Raji (cell line): ENCODE data around the gene IL1RAPL1.

Source experiments
- POLR2A ChIP-seq: IDR thresholded peaks from 2 replicates; pipeline ENCODE4 v1.6.1; 2011; ENCODE audit warnings: low read depth, low read length, control low read depth; ENCODE audit not compliant: insufficient read depth

The IL1RAPL1 gene

DNA sequence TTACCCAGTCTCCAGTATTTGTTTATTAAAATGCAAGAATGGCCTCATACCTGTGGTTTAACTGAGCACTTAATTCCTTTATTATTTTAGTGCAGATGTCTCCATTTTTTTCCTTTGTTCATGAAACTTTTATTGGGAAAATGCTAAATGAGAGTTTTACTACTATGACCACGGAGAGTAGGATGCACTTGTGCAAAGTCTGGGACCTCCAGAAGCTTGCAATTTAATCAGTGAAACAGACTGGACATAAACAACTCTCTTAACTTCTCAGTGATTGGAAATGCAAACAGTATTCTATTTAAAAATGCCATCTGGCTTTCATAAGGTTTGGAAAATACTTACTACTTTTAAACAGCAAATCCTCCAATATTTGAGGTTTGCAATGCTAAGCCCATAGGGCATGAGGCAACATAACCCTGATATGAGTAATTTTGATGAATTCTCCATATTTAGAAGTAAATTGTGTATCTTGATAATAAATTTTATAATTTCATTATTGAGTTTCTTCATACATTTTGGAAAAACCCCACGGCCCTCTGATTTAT is 909.5 kb downstream of the IL1RAPL1 start:
- TF ChIP-seq POLR2A: no peak

DNA sequence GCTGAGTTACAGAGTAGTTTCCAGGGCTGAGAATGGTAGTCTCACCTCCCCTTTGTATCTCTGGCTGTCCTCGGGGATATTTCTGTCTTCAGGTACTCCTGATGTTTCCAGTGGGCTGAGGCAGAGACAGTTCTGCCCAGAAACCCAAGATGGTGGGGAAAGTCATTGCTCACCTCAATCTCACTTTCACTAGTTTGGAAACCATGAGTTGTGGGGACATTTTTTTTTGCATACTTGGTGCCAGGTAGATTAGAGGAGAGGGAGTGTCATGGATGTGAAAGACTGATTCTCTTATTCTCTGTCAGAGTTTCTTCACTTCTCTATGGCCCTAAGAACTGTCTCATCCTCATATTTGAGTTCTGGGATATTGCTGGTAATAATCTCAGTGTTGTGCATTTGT is 919.5 kb downstream of the IL1RAPL1 start:
- no peak for TF ChIP-seq POLR2A

DNA sequence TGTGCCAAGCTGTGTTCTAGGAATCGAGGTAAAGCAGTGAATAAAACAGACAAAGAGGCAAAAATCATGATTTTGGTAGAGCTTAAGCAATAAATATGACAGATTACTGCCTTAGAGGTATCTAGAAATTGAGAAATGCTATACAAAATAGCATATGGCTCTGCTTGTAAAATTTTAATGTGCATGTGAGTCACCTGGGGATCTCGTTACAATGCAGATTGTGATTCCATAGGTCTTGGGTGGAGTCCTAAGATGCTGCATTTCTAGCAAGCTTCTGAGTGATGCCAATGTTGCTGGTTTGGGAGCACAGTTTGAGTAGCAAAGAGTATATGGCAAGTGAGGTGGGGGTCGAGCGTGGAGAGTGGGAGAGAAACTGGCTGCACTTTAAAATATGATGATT is 930.9 kb downstream of the IL1RAPL1 start:
- no peak for TF ChIP-seq POLR2A

DNA sequence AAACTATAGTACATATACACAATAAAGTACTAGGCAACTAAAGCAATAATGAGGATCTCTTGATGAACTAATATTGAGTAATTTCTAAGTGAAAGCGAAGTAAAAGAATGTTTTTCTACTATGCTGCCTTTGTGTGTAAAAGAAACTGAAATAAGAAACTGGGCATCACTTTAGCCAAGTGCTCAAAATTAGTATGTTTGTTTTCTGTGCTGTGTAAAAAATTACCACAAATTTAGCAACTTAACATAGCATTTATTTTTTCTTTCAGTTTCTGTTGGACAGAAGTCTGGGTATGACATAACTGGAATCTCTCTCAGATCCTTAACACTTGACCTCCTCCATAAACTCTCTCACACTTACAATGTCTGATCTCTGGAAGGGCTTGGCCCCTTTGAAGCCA is 941.0 kb downstream of the IL1RAPL1 start:
- no peak for TF ChIP-seq POLR2A

DNA sequence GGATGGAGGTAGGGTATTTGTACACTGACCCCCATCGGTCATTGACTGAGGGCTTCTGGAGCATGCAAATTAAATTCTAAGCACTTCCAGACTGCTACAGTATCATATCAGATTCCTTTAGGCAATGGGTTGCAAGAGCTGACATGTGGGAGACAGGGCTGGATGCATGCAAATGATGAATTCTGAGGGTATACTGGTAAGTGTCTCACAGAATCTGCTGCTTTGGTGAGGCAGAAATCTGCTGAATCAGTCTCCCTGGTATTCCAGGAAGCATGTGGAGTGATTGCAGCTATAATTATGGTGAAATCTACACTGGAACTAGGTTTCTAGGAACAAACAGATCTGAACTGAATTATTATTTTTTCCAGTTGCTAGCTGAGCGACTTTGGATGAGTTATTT is 943.3 kb downstream of the IL1RAPL1 start:
- no peak for TF ChIP-seq POLR2A

DNA sequence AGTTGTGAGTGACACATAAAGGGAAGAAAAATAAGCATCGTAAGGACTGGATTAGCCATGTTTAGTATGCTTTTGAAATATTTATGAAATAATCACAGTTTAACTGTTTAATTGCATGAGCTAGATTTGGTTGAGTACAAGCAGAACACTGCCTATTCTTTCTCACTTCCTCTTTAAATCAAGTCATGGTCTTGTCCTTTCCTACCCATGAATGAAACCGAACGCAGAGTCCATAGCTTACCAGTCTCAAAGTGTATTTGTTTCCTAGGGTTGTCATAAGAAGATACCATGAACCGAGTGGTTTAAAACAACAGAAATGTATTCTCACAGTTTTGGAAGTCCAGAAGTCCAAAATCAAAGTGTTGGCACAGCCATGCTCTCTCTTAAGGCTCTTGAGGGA is 944.1 kb downstream of the IL1RAPL1 start:
- TF ChIP-seq POLR2A: no peak

DNA sequence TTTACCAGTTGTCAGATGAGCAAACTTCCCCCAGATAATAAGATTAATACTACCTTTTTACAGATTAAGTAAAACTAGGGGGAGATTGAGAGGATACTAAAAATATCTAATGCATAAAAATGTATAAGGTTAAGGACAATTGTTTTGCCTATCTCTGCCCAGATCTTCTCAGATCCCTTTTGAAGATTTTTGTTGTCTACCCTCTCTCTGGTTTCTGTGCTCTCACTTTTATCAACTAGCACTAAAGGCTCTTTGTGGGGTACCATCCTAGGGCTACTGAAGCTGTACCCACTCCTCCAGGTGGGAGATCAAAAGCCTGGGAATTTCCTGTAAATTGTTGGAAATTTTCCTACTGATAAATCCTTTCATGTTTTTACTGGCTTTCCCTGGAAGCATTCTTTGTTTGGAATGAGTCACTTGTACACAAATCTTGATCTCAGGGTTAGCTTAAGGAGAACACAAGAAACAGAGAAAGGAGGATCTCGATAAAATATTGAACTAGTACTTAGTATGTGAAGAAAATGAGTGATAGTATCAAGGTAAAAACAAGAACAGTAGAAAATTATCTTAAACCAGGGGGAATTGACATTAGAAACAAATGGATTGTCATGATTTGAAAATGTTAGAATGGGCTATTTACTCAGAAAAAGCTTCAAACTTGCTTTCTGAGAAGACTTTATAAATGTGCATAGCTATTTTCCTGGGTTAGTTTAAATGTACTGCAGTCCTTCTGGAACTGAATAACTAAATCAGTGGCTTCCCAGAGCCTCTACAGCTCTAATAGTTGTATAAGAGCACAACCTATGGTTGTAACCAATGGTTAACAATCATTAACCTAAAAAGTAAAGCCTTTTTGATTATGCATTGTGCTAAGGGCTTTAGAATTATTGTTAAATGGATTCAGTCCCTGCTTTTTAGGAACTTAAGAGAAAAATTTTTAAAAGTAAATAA is 948.2 kb downstream of the IL1RAPL1 start:
- TF ChIP-seq POLR2A: no peak

DNA sequence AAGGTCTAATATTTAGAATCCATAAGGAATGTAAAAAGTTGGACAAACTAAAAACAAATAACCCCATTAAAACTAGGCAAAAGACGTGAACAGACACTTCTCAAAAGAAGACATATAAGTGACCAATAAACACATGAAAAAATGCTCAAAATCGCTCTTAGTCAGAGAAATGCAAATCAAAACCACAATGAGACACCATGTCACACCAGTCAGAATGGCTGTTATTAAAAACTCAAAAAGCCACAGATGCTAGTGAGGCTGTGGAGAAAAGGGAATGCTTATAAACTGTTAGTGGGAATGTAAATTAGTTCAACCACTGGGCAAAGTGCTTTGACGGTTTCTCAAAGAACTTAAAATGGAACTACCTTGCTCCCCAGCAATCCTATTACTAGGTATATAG is 953.8 kb downstream of the IL1RAPL1 start:
- no peak for TF ChIP-seq POLR2A

DNA sequence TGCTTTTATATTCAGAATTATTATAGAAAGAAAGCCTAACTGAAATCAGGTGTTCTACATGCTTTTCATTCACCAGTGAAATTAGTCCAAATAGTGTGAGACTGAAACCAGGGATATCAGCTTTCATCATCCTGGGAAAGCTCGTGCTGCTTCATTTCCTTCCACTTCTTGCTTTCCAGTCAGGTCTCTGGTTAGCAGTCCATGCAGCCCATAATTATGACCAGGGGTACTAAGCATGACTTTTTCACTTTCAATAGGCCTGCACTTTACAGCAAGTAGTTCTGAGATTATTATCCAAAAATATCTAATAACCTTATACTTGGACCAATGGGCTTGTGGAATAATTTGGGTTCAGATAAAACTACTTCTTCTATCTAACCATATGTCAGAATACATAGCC is 954.9 kb downstream of the IL1RAPL1 start:
- TF ChIP-seq POLR2A: no peak

DNA sequence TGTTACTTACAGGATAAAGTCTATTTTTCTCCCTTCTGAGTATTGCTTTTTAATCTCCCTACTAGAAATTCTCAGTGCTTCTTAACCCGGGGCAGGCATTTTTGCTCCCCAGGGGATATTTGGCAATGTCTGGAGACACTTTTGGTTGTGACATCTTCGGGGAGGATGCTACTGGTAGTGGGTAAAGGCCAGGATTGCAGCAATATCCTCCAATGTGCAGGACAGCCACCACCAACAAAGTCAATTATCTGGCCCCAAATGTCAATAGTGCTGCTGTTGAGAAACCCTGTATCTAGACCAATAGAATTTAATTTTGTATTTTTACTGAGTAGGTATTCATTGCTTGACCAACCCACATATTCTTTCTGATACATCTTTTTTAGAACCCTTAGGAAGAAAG is 958.6 kb downstream of the IL1RAPL1 start:
- TF ChIP-seq POLR2A: no peak

DNA sequence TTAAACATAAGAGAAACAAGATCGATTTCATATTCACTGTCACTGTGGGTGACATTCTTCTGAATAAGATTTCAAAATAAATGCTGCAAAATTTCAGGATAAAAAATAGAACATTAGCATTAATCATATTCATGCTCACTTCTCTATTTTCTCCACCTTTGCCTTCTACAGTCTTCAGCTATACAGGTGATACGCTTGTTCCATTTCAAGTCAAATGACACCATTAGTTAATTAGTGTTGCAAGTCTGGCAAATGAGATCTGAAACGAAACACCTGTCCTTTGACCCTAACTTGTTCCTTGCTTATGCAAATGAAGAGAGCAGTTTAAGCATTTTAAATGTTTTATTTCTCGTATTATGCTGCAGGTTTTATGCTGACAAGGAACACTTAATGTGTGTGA is 960.6 kb downstream of the IL1RAPL1 start:
- no peak for TF ChIP-seq POLR2A

DNA sequence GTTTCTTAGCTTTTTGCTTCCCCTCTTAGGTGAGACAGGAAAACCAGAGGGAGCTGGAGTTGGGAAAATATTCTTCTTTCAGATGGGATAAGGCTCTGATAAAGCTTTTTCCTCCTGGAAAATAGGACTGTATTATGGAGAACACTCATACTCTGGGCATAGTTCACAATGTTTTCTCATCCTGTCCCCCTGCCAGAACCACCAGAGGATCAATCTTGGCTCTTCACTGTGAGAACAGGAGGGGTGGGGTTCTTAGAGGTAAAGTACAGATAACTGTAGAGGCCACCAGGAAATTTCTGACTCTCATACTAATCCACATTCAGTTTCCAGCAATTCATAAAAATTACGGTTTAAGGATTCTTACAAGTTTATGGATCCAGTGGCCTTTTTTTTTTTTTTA is 966.3 kb downstream of the IL1RAPL1 start:
- no peak for TF ChIP-seq POLR2A

DNA sequence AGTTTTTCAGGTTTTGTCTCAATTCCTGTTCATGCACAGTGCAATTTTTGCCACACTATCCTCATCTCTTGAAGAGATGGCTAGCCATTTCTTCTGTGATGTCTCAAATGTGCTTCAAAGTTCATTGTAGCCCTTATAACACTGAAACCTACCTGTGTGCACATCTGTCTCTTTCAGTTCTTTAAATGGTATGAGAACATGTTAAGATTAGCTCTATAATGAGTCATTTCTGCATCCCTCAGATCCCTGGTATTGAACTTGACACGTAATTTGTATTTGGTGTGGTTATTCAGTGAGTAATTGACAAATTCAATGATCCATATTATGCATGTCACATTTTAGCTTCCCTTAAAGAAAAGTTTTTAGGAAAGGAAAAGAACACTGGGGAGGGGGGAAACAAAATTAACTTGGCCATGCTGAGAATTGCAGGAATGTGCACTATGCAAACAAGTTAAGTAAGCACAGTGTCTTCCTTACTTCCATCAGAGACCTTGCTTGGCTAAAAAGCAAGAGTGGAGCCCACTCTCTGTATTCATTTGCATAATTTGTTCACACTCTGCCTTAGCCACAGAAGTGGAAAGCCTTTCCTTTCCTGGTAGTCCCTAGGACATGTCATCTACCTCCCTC is 968.3 kb downstream of the IL1RAPL1 start:
- TF ChIP-seq POLR2A: no peak

DNA sequence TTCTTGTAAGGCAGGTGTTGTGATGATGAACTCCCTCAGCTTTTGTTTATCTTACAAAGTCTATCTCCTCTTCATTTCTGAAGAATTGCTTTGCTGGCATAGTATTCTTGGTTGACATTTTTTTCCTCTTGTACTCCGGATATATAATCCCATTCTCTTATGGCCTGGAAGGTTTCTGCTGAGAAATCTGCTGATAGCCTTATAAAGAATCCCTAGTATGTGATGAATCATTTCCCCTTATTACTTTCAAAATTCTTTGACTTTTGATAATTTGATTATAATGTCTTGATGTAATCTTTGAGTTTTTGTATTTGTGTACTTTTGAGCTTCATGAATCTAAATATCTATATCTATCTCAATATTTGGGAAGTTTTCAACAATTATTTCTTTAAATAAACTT is 972.8 kb downstream of the IL1RAPL1 start:
- TF ChIP-seq POLR2A: no peak

DNA sequence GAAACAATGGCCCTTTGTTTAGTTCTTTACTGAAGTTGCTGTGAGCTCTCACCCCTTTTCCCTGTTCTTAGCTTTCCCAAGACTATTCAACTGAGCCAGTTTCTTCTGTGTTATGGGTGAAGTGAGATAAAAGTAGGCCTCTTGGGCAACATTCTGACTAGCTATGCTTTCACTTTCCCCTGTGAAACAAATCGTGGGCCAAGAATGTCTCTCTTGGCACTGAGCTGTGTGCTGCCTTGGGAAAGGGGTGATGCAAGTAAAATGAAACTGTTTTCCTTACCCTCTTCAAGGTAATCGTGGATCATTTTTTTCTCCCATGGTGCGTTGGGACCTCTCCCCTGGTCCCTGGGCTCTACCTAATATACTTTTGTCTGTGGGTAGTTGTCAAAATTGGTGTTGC is 974.2 kb downstream of the IL1RAPL1 start:
- TF ChIP-seq POLR2A: no peak

DNA sequence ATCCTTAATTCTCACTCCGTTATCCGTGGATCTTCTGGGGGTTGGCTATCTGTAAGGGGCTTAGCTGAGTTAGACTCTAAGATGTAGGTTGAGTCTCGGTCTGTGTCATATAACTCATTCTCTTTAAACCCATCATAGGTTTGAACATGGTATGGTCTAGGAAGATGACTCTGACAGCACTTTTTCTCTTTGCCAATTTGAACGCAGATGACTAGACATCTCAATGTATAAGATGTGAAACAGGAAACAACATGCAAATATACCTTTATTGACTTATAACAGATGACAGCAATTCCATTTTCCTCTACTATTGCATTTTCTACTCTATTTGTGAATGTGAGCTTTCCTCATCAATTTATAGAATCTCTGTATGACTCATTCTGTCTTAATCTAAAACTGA is 993.3 kb downstream of the IL1RAPL1 start:
- TF ChIP-seq POLR2A: no peak
